ENCODE results near the gene COTL1.

GRCh38 chr16:84661418-84662060, 43.7 kb upstream of the COTL1 start:
- TF ChIP-seq YY1 (IDR thresholded peaks at IDR 0.05) (no peak), SP1 (IDR thresholded peaks at IDR 0.05) (no peak), CTCF (IDR thresholded peaks at IDR 0.05; ENCODE audit: low read depth, low read length, missing input control) (no peak), MAX (IDR thresholded peaks at IDR 0.05) (no peak), HNF4G (IDR thresholded peaks at IDR 0.05) (no peak), REST (IDR thresholded peaks at IDR 0.05) (no peak), ATF3 (IDR thresholded peaks at IDR 0.05) (no peak)

Data from liver (tissue), 3 donors.